C4-2B (cell line): ENCODE measurements around the gene MAPRE2.

Experiments
- ZFX ChIP-seq: fragments of 450-650 bp; IDR thresholded peaks from 2 replicates; pipeline ENCODE4 v1.6.1; 2017
- TF ChIP-seq, protein P1 (sequence below): fragments of 450-650 bp; conservative IDR thresholded peaks from 2 replicates; pipeline ENCODE4 v1.5.1; 2017; ENCODE audit warnings: mild to moderate bottlenecking

DNA sequence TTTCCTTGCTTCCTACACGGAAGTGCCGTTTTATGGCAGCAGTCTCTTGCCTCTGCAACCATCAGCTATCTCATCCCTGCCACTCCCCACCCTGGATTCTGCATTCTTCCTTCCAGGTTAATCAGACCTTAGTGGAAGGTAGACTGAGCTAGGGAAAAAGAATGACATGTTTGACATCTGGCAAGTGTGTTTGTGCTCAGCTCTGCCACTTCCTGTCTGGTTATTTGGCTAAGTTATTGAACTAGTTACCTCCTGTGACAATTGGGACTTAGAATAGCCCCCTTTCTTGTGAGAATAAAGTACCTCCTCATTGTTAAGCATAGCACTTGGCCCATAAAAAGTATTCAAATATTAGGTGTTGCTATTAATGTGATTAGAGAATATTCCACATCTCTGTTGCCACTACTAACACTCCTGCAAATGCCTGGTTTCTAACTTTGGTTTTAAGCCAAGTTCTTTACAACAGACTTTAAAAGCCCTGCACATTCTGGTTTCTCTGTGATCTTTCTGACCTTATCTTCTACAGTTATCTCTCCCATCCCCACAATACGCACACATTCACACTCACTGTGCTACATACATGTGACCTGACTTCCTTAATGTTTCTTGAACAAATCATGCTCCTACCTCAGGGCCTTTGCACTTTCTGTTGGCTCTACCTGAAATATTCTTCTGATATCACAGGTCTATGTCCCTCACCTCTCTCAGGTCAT lies 10.8 kb upstream of the MAPRE2 start:
- TF ChIP-seq, protein P1, sequence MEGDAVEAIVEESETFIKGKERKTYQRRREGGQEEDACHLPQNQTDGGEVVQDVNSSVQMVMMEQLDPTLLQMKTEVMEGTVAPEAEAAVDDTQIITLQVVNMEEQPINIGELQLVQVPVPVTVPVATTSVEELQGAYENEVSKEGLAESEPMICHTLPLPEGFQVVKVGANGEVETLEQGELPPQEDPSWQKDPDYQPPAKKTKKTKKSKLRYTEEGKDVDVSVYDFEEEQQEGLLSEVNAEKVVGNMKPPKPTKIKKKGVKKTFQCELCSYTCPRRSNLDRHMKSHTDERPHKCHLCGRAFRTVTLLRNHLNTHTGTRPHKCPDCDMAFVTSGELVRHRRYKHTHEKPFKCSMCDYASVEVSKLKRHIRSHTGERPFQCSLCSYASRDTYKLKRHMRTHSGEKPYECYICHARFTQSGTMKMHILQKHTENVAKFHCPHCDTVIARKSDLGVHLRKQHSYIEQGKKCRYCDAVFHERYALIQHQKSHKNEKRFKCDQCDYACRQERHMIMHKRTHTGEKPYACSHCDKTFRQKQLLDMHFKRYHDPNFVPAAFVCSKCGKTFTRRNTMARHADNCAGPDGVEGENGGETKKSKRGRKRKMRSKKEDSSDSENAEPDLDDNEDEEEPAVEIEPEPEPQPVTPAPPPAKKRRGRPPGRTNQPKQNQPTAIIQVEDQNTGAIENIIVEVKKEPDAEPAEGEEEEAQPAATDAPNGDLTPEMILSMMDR, result no peak
- no peak for TF ChIP-seq ZFX
